GM21526 (cell line): ENCODE measurements around the gene LRRC55.

Source experiments
- ATAC-seq: cut with Tn5 transposase; IDR thresholded peaks from one replicate; pipeline ENCODE4 v1.9.1; 2021; ENCODE audit warnings: moderate library complexity; ENCODE audit not compliant: unreplicated experiment, low FRiP score

The LRRC55 gene

GRCh38 chr11:57199330-57199729 is 17.6 kb downstream of the LRRC55 start:
- no peak for ATAC-seq

DNA sequence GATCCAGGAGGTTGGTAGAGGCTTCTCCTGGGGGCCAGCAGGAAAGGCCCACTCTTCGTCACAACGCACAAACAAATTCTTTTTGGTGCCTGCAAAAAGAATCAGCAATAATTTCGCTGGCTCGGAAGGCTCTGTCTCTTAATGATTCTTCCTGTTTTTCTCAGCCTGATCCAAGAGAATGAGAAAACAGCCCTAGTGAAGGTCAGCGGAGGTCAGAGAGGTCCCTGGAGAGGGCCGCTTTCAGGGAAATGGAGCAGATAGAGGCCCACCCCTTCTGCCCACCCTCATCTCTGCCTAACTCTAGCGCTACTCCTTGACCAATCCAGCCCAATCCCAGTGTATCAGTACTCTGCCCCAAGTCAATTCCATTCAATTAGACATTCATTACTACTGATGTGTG is 19.2 kb downstream of the LRRC55 start:
- ATAC-seq = no peak

DNA sequence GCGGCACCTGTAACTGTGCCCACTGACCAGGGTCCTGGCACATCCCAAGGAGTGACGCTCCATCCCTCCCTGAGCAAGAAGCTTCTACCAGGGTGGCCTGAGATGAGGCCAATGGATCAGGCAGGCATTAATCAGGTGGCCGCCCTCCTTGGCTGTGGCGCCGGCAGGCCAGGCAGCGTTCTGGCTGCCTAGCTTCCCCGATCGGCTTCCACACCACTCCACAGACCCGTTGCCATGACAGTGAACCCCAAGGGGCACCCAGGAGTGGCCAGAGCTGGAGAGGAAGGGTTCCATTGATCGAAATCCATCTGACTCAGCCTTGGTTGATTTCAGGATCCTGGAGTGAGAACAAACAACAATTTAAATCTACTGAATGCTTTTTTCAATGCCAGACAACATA is 20.5 kb downstream of the LRRC55 start:
- no peak for ATAC-seq

DNA sequence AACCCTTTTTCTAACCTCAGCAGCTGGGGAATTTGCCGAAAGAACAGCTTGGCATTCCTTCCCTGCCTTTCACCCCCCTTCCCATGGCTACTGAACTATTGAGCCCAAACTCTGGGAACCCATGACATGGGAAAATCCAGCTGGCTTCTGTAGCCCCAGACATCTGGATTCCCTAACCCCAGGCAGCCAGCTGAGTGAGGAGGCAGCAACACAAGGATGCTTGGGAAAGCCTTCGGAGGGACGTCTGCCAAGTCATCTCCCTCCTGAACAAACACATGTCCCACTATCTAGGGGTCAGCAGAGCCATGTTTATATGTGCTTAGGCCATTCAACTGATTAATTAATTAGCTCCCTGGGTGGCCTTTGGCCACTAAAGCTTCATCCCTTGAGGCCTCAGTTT is 21.6 kb downstream of the LRRC55 start:
- ATAC-seq = no peak

DNA sequence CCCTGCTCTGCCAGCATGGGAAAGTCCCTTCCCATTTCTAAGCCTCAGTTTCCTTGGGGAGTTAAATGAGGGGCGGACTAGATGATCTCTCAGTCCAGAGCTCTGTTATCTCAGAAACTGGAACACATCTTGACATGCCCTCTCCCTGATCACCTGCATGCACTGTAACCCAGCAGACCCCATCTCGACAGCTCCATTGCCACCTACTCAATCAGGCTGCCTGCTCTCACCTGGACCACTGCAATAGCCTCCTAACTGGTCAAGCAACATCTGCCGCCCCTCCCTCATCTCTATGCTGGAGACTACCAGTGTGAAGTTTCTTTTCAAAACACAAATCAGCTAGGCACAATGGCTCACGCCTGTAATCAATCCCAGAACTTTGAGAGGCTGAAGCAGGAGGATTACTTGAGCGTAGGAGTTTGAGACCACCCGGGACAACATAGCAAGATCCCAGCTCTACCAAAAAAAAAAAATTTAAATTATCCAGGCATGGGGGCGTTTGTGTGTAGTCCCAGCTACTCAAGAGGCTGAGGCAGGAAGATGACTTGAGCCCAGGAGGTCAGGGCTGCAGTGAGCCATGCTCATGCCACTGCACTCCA is 22.2 kb downstream of the LRRC55 start:
- ATAC-seq = no peak

DNA sequence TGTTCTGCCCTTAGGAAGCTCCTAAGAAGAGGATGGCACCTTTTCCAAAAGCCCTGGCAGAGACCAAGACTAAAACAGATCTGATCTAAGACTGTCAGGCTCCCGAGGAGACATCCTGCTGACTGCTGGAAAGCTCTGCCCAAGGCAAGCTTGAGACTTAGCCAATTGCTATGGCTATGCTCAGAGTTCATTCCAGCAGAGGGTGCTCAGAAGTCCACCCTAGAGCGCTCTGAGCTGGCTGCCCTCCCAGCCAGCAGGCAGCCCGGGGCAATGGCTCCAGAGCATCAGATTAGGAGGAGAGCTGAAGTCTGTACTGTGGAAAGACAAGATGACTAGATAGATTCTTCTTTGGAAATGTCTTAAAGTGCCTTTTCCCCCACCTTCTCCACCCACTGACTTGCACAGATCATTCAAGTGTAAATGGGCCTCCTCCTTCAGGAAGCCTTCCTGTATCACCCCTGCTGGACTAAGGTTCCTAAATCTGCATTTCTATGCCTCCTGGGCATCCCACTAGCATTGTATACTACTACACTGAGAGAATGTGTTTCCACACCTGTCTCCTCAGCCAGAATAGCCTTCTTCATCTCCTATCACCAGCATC is 23.4 kb downstream of the LRRC55 start:
- ATAC-seq = no peak

GRCh38 chr11:57207168-57207567 is 25.4 kb downstream of the LRRC55 start:
- no peak for ATAC-seq

DNA sequence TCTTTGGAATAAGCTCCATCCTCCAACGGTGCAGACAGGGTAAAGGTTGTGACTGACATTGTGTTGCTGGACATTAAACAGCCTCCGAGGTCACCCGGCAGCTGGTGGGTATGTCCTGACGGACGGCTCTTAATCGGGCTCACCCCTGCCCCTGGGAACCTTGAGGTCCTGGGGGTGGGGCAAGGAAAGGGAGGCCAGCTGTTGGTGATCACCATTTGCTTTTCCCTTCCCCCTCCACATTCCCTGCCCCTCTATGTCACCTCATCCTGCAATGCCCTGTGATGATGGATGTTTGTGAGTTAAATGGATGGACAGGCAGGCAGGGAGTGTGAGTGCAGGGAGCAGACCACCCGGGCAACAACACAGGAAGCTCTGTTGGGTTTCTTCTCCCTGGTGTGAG is 29.0 kb downstream of the LRRC55 start:
- no peak for ATAC-seq

DNA sequence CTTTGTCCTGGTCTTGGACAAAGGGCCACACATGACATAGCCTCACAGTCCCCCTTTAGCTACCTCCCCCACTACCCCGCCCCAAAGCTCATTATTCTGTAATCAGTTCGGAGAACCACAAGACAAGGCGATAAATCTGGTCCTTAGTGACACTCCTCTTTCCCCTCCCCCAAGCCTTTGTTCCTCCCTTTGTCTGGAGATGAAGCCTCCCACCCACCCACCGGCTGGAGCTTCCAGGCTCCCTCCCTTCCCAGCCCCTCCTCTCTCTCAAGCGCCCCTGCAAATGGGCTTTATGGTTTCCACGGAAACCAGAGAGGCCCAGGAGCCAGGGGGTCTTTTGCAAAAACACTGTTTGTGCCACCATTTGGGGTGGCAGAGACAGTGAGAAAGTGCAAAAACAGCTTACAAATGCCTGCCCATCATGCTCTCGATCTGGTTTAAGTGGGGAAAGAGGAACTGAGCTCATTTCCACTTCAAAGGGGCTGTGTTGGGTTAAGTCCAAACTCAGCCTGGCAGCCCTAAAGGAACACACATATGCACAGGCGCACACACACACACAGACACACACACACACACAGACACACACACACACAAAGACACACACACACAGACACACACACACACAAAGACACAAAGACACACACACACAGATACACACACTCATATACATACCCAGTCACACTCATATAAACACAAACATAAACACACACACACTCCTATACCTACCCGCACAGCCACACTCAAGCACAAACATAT is 31.8 kb downstream of the LRRC55 start:
- no peak for ATAC-seq

DNA sequence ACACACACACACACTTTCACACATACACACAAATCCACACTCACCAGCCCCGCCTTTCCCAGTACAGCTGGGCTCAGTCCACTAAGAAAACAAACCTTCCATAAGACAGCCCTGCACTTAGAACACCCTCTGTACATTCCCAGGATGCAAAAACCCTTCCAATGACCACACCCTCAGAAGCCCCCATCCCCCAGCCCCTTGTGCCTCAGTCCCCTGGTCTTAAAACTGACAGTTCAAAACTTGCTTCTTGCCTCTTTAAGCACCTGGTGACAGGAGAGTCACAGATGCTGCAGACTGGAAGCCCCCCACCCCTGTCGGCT is 32.3 kb downstream of the LRRC55 start:
- no peak for ATAC-seq

DNA sequence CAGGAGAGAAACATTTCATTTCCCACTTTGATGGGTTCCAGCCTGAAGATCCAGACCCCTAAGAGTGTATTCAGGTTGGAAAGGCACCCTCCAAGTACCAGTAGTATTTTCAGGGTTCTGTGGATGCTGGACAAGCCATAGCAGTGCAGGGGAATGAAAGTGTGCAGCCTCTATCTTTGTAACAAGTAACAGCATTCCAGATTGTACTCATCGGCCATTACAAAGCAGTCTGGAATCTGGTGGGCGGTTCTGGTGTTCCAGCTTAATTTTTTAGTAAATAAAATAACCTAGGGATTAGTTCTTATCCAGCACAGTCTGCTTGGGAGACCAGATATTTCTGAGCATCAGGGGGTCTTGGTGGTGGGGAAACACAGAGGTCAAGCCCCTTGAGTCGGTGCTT is 32.7 kb downstream of the LRRC55 start:
- no peak for ATAC-seq

GRCh38 chr11:57216463-57216862 is 34.7 kb downstream of the LRRC55 start:
- ATAC-seq = no peak

DNA sequence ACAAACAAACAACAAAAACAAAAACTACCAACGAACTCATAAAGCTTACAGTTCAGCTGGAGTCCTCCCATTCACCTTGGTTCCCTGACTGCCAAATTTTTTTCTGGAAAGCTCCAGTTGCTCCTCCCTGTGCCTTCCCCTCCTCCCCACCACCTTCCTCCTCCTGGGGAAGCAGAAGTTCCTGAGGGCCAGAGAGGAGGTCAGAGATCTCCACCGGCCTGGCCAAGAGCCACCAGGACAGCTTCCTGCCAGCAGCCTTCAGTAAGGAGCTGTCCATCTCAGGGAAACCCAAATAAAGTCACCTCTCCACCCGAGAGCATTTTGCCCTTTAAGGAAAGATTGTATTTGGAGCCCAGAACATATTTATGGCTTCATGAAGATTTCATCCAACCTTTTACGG is 35.3 kb downstream of the LRRC55 start:
- ATAC-seq = no peak

DNA sequence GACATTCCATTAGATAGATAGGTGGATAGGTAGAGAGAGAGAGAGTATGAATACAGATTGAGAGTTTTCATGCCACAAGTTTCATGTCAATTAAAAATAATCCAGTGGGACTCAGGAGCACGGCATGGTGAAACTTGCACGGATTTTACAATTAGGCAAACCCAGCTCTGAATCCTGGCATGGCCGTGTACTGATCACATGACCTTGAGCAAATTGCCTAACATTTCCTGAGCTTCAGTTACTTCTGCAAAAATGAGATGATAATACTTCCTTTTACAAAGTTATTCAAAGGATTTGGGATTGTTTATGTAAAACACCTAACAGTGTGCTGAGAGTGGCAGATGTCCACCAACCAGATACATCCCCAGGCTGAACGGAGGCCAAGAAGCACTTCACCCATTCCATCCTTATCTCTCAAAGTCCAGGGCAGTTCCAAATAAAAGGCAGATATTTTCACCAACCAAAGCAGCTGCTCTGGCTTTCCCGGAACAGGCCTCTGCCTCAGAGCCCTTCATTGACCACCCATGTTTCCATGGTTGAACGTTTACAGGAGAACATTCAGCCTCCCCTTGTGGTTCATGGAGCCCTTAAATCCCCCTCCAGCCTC is 37.4 kb downstream of the LRRC55 start:
- no peak for ATAC-seq

- no peak for ATAC-seq
These were observed 40.5 kb downstream of the LRRC55 start for GRCh38 chr11:57222239-57222638.

- no peak for ATAC-seq
These were observed 41.8 kb downstream of the LRRC55 start for GRCh38 chr11:57223601-57224000.

- ATAC-seq = no peak
These were observed 42.4 kb downstream of the LRRC55 start for GRCh38 chr11:57224128-57224527.

GRCh38 chr11:57224537-57224936 is 42.8 kb downstream of the LRRC55 start:
- ATAC-seq = no peak

DNA sequence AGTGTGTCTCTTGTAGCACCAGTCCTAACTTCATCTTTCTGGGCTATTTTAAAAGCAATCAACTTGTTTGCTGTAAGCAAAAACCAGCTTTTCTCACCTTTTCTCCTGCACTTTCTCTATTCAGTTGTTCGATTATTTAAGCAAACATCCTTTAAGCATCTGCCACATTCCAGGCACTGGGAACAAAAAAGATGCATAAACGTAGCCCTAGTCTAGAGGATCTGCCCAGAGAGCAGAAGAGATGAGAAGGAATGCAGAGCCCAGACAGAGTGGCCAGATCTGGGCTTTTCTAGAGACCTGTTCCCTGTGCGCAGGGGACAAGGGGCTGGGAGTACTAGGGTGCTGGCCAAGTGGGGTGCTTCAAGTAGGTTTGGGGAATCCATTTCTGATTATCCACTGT is 46.8 kb downstream of the LRRC55 start:
- ATAC-seq = no peak

DNA sequence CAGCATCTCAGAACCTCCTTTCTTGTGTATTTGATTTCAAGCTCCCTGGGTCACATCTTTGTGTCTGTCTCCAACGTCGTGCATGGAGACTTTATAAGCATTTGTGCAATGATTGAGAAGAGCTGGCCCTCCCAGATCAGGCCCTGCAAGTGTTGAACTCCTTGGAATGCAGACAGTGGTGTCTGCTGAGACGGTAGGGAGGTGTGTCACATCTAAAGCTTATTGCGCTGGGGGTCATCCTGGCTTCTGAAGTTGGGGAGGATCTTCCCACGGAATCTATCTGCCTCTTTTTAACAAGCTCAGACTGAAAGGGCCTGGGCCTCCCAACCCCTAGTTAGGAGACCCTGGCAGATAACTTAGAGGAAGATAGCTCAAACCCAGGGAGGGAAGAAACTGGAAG is 48.6 kb downstream of the LRRC55 start:
- ATAC-seq = no peak

DNA sequence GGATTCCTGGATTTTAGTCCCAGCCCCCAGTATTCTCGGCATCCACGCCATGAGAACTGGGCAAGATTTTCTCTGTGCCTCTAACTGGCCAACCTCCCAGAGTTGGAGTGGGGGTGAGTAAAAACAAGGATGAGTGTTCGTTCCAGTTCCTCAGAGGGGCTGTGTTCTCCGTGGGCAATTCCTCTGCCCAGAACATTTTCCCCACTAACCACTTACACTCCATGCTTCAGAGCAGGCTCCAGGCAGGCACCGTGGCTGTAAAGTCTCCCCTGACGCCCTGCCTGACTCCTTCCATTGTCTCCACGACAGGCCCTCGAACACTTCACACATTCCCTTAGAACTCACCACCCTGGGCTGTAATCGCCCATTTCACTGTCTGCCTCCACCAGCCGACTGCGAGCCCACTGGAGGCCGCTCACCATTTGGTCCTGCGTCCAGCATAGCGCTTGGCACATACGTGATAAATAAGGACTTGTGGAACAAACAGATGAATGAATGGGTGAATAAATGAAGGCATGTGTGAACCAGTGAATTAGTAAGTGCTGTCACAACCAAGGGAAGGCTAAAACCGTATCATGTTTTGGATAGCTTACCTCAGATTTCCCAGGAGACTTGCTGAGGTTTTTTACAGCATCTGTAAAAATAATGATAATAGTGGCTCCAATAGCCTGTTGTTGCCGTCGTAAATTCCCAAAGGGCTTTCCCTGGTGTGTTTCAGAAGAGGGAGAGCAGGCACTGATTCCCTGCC is 49.2 kb downstream of the LRRC55 start:
- no peak for ATAC-seq
